T-cell (primary cell): ENCODE data around the gene MS4A1. TPM values are rescaled to one million over a fixed set of nuclear protein-coding genes. Genes with fewer than 3 reads are reported as not detected.

Experiments used
- total RNA-seq, 35 experiments: library from RNA in 6 of 35; stranded (reverse) in 6 of 35; fragments of 120-200 nt in 1 of 35; gene quantifications; one replicate each; pipeline versions ENCODE4 v1.2.1 to v1.2.4 and lab custom pipeline; 2013 to 2026

The MS4A1 gene
- total RNA-seq, 5 donors from 2014 or later (not counting 1 experiment from before 2014, with no cell fraction given) = 5.6 to 54.1 (median 14.5) TPM

Other genes starting within 250 kb of the MS4A1 start
- gene MS4A4E, start 212.7 kb upstream of the MS4A1 start, total RNA-seq = 1 to 10 TPM in 1 of 5 donors, under 1 TPM in 1, not detected in 3; 0.54 to 1.0 TPM
- under 1 TPM in 1 of 5 donors, not detected in 4; 0.26 TPM for gene MS4A4A, start 175.2 kb upstream of the MS4A1 start, total RNA-seq
- not detected for gene MS4A6E, start 128.6 kb upstream of the MS4A1 start, total RNA-seq
- gene MS4A7, start 77.3 kb upstream of the MS4A1 start, total RNA-seq = 1 to 10 TPM in 1 of 5 donors, under 1 TPM in 3, not detected in 1; 0.43 to 1.0 (median 0.77) TPM
- gene MS4A14, start 59.4 kb upstream of the MS4A1 start, total RNA-seq = under 1 TPM in 1 of 5 donors, not detected in 4; 0.10 TPM
- not detected for gene MS4A5, start 26.3 kb upstream of the MS4A1 start, total RNA-seq
- gene MS4A12, start 36.9 kb downstream of the MS4A1 start, total RNA-seq = not detected
- not detected for gene MS4A13, start 59.5 kb downstream of the MS4A1 start, total RNA-seq
- gene MS4A8, start 243.8 kb downstream of the MS4A1 start, total RNA-seq = not detected